HEK293 (cell line): ENCODE results near the gene ZNF462.

Source experiments
- CTCF ChIP-seq: fragments of 450-650 bp; formaldehyde crosslinking; IDR thresholded peaks from 2 replicates; pipeline ENCODE4 v1.5.1; 2016; ENCODE audit warnings: missing biosample characterization, missing genetic modification characterization
- ELK4 ChIP-seq: IDR thresholded peaks from 2 replicates; pipeline ENCODE4 v1.6.1; 2011; ENCODE audit warnings: mild to moderate bottlenecking, low read depth, low read length, borderline replicate concordance
- KLF9 ChIP-seq: fragments of 450-650 bp; formaldehyde crosslinking; IDR thresholded peaks from 2 replicates; pipeline ENCODE4 v1.5.1; 2016; ENCODE audit warnings: missing biosample characterization, missing genetic modification characterization, low read depth
- REST ChIP-seq: fragments of 450-650 bp; formaldehyde crosslinking; IDR thresholded peaks from 2 replicates; pipeline ENCODE4 v1.5.1; 2016; ENCODE audit warnings: missing biosample characterization, missing genetic modification characterization
- ZNF112 ChIP-seq: fragments of 450-650 bp; formaldehyde crosslinking; IDR thresholded peaks from 2 replicates; pipeline ENCODE4 v1.5.0; 2017; ENCODE audit warnings: missing biosample characterization, missing genetic modification characterization
- ZNF169 ChIP-seq: fragments of 450-650 bp; formaldehyde crosslinking; IDR thresholded peaks from 2 replicates; pipeline ENCODE4 v1.5.1; 2016; ENCODE audit warnings: missing biosample characterization, missing genetic modification characterization
- ZNF248 ChIP-seq: fragments of 450-650 bp; formaldehyde crosslinking; IDR thresholded peaks from 2 replicates; pipeline ENCODE4 v1.5.1; 2017; ENCODE audit warnings: missing biosample characterization, missing genetic modification characterization
- ZNF302 ChIP-seq: fragments of 450-650 bp; formaldehyde crosslinking; IDR thresholded peaks from 2 replicates; pipeline ENCODE4 v1.5.1; 2016; ENCODE audit warnings: missing biosample characterization, missing genetic modification characterization, low read depth
- ZNF37A ChIP-seq: fragments of 450-650 bp; IDR thresholded peaks from 2 replicates; pipeline ENCODE4 v1.5.1; 2018; ENCODE audit warnings: missing biosample characterization, missing genetic modification characterization
- ZNF585B ChIP-seq: fragments of 450-650 bp; formaldehyde crosslinking; IDR thresholded peaks from 2 replicates; pipeline ENCODE4 v1.5.1; 2016; ENCODE audit warnings: missing biosample characterization, missing genetic modification characterization
- ZNF629 ChIP-seq: fragments of 450-650 bp; formaldehyde crosslinking; IDR thresholded peaks from 2 replicates; pipeline ENCODE4 v1.5.1; 2017; ENCODE audit warnings: missing biosample characterization, missing genetic modification characterization
- ZNF843 ChIP-seq: fragments of 450-650 bp; formaldehyde crosslinking; IDR thresholded peaks from 2 replicates; pipeline ENCODE4 v1.5.1; 2016; ENCODE audit warnings: missing biosample characterization, missing genetic modification characterization

GRCh38 chr9:106891286-106891685 lies 28.3 kb downstream of the ZNF462 start:
- TF ChIP-seq ZNF843 (tag by site-specific recombination): no peak
- no peak for TF ChIP-seq CTCF
- no peak for TF ChIP-seq ZNF37A
- TF ChIP-seq REST (tag by site-specific recombination): no peak
- TF ChIP-seq ELK4: no peak
- no peak for TF ChIP-seq ZNF169
- TF ChIP-seq ZNF248: no peak
- no peak for TF ChIP-seq KLF9 (tag by site-specific recombination)
- TF ChIP-seq ZNF629: no peak
- no peak for TF ChIP-seq ZNF302
- no peak for TF ChIP-seq ZNF585B
- no peak for TF ChIP-seq ZNF112 (tag by site-specific recombination)
